K562 (cell line): ENCODE results near the gene HBP1. TPM values are rescaled to one million over a fixed set of nuclear protein-coding genes. Genes with fewer than 3 reads are reported as not detected.
A peak's percentile ranks its signal among the peaks of the same experiment; 100 is the strongest.

Experiments used
- BCL6 ChIP-seq: fragments of 250-450 bp; sonication (Bioruptor Pico); IDR thresholded peaks from 2 replicates; pipeline ENCODE4 v1.4.0; 2020
- BHLHE40 ChIP-seq: IDR thresholded peaks from 2 replicates; pipeline ENCODE4 v1.6.1; 2011; ENCODE audit warnings: low read length, improper control_type of control experiment
- GABPA ChIP-seq: fragments of 200-800 bp; sonication (Bioruptor generic); conservative IDR thresholded peaks from 2 replicates; pipeline ENCODE4 v1.6.1; 2016; ENCODE audit warnings: low read depth, missing genetic modification characterization, missing compliant biosample characterization
- HNRNPK ChIP-seq: fragments of 200-400 bp; formaldehyde crosslinking; IDR thresholded peaks from one replicate; pipeline ENCODE4 v1.6.1; 2018; ENCODE audit warnings: mild to moderate bottlenecking, low read depth, low read length; ENCODE audit not compliant: poor library complexity, severe bottlenecking
- JUN ChIP-seq, 2 experiments: sonication (generic) in 1 of 2; formaldehyde crosslinking in 1 of 2; IDR thresholded peaks; 2 replicates each; pipeline versions ENCODE4 v1.6.1 to v1.8.0; 2012 to 2022; ENCODE audit warnings: borderline replicate concordance in 2 of 2, mild to moderate bottlenecking in 2 of 2, improper control_type of control experiment in 1 of 2, low read depth in 1 of 2, low read length in 1 of 2, missing genetic modification reagents in 1 of 2
- KLF6 ChIP-seq: fragments of 250-450 bp; sonication (Bioruptor Pico); IDR thresholded peaks from 2 replicates; pipeline ENCODE4 v1.4.0; 2020; ENCODE audit warnings: mild to moderate bottlenecking, moderate library complexity, borderline replicate concordance
- NFIX ChIP-seq: fragments of 250-450 bp; sonication (Bioruptor Pico); IDR thresholded peaks from 2 replicates; pipeline ENCODE4 v1.4.0; 2020; ENCODE audit warnings: low read depth, mild to moderate bottlenecking, moderate library complexity
- NFXL1 ChIP-seq: fragments of 450-650 bp; formaldehyde crosslinking; IDR thresholded peaks from 2 replicates; pipeline ENCODE4 v1.4.0; 2021; ENCODE audit warnings: mild to moderate bottlenecking
- POLR2B ChIP-seq: fragments of 450-650 bp; IDR thresholded peaks from 2 replicates; pipeline ENCODE4 v1.6.1; 2018; ENCODE audit warnings: low read depth; ENCODE audit not compliant: partially characterized antibody
- SAP30 ChIP-seq: fragments of 200-600 bp; sonication (generic); IDR thresholded peaks from 2 replicates; pipeline ENCODE4 v1.6.1; 2012; ENCODE audit warnings: borderline replicate concordance, low read depth, mild to moderate bottlenecking, moderate library complexity, low read length, control low read depth, inconsistent platforms; ENCODE audit not compliant: insufficient read depth, poor library complexity, severe bottlenecking
- SMAD2 ChIP-seq: fragments of 150-350 bp; IDR thresholded peaks from 2 replicates; pipeline ENCODE4 v1.6.1; 2014; ENCODE audit warnings: low read depth, mild to moderate bottlenecking, low read length
- SNIP1 ChIP-seq: fragments of 450-650 bp; IDR thresholded peaks from 2 replicates; pipeline ENCODE4 v1.7.1; 2017; ENCODE audit warnings: low read depth, mild to moderate bottlenecking
- SP2 ChIP-seq: IDR thresholded peaks from 2 replicates; pipeline ENCODE4 v1.6.1; 2011; ENCODE audit warnings: mild to moderate bottlenecking, low read depth, low read length, moderate library complexity; ENCODE audit not compliant: poor library complexity, severe bottlenecking; ENCODE audit errors: extremely low read depth
- SRSF9 ChIP-seq: fragments of 200-400 bp; formaldehyde crosslinking; IDR thresholded peaks from 2 replicates; pipeline ENCODE4 v1.6.1; 2017; ENCODE audit warnings: low read depth, low read length, borderline replicate concordance
- TFAM ChIP-seq: fragments of 250-450 bp; sonication (Bioruptor Pico); conservative IDR thresholded peaks from 2 replicates; pipeline ENCODE4 v1.5.0; 2021; ENCODE audit warnings: mild to moderate bottlenecking, moderate library complexity
- TOE1 ChIP-seq, 2 experiments: fragments of 450-650 bp in 1 of 2; sonication (generic) in 1 of 2; formaldehyde crosslinking in 1 of 2; IDR thresholded peaks; 2 replicates each; pipeline versions ENCODE4 v1.7.1 to v1.8.0; 2016 to 2022; ENCODE audit warnings: borderline replicate concordance in 2 of 2, mild to moderate bottlenecking in 2 of 2, antibody characterized with exemption in 1 of 2, inconsistent platforms in 1 of 2, low read depth in 1 of 2, missing genetic modification reagents in 1 of 2, moderate library complexity in 1 of 2
- polyA plus RNA-seq, 8 experiments: library from polyadenylated mRNA; depleted of rRNA in 4 of 8; stranded (reverse) in 5 of 8; unstranded in 3 of 8; fragments of >200 nt; fragmentation: Nextera tagmentation in 2 of 8; fragmentation: Illumina TruSeq in 1 of 8; extraction: Ambion mirVana in 2 of 8; extraction: Trizol in 1 of 8; gene quantifications; 2 replicates each; pipeline versions ENCODE4 v1.2.1 to v1.2.3, GENCODE V29; 2011 to 2014; ENCODE audit warnings: inconsistent platforms in 1 of 8, missing spikeins in 1 of 8
- total RNA-seq, 7 experiments: library from RNA; depleted of rRNA in 6 of 7; stranded (reverse); fragments of >200 nt in 6 of 7; fragmentation: Illumina TruSeq in 2 of 7; extraction: Trizol in 2 of 7; gene quantifications; 2 replicates each; pipeline versions ENCODE4 v1.2.1 to v1.2.3, GENCODE V29; 2011 to 2021; ENCODE audit warnings: low replicate concordance in 1 of 7
- TF ChIP-seq, protein P1 (sequence below): fragments of 250-450 bp; sonication (Bioruptor Pico); IDR thresholded peaks from 2 replicates; pipeline ENCODE4 v1.4.0; 2020
- TF ChIP-seq, protein P2 (sequence below), 2 experiments: IDR thresholded peaks in 1 of 2; conservative IDR thresholded peaks in 1 of 2; 2 replicates each; pipeline ENCODE4 v1.6.1; 2016; ENCODE audit warnings: low read depth in 2 of 2, mild to moderate bottlenecking in 1 of 2, missing compliant biosample characterization in 1 of 2, missing genetic modification characterization in 1 of 2, moderate library complexity in 1 of 2

The HBP1 gene
- total and polyA plus RNA-seq, 9 of the 15 experiments (the other 6 are each of a cell fraction or from before 2014, with no cell fraction given): 18.7 to 59.9 (median 27.0) TPM

DNA sequence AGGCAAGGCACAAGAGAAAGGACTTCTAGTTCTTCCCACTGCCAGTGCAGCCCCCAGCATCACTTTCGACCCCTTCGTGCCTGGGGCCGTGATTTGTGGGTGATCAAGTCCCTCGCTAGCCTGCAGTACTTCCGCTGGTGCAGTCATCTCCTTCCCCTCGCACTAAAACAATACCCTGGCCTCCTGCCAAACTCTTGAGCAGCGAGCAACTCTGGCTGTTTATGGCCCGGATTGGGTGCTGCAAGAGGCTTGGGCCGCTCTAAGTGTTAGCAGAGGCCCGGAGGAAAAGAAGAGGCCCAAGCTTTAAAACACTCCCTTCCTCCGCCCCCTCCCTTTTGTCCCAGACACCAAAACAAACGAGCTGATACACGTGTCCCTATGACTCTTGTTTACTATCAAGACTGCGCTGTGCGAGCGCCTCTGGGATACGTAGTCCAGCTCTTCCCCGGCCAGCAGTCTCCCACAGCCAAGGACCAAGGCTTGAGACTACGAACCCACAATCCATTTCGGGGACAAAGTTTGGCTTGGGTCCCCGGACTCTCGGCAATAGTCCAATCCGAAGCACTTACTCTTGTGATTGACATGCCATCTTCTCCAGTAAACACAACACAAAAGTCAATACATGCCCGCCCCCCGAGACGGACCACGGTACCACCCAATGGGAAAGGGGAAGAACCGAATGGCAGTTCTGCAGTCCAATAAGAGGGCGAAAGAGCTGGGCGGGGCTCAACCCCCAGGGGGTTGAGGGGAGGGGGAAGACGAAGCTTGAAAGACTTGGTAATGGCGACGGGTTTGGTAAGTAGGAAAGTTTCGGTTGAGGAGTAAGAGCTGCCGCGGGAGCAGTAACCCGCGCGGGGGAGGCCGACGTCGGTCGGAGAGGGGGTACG lies at the start of gene HBP1 (continued):
- 0 out of 2 replicates have a peak, but pooled peaks have one; percentile 11 for TF ChIP-seq TOE1 (IDR thresholded peaks at IDR 0.05; ENCODE audit: borderline replicate concordance)
- TF ChIP-seq TOE1 (CRISPR knock-in tag; IDR thresholded peaks at IDR 0.05; ENCODE audit: borderline replicate concordance, low read depth): no peak
- TF ChIP-seq GABPA (tag): peak; percentile 83
- TF ChIP-seq, protein P1, sequence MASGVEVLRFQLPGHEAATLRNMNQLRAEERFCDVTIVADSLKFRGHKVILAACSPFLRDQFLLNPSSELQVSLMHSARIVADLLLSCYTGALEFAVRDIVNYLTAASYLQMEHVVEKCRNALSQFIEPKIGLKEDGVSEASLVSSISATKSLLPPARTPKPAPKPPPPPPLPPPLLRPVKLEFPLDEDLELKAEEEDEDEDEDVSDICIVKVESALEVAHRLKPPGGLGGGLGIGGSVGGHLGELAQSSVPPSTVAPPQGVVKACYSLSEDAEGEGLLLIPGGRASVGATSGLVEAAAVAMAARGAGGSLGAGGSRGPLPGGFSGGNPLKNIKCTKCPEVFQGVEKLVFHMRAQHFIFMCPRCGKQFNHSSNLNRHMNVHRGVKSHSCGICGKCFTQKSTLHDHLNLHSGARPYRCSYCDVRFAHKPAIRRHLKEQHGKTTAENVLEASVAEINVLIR: peak; percentile 76
- no peak for TF ChIP-seq NFXL1 (CRISPR knock-in tag)
- peak; percentile 76; the same call in 1 of the 2 replicates for TF ChIP-seq NFIX (CRISPR knock-in tag)
- peak; percentile 88 for TF ChIP-seq POLR2B
- TF ChIP-seq SP2: peak; percentile 98
- no peak for TF ChIP-seq SNIP1
- TF ChIP-seq KLF6 (CRISPR knock-in tag): no peak
- no peak for TF ChIP-seq BCL6 (CRISPR knock-in tag)
- TF ChIP-seq BHLHE40: peak; percentile 84
- TF ChIP-seq, protein P2, sequence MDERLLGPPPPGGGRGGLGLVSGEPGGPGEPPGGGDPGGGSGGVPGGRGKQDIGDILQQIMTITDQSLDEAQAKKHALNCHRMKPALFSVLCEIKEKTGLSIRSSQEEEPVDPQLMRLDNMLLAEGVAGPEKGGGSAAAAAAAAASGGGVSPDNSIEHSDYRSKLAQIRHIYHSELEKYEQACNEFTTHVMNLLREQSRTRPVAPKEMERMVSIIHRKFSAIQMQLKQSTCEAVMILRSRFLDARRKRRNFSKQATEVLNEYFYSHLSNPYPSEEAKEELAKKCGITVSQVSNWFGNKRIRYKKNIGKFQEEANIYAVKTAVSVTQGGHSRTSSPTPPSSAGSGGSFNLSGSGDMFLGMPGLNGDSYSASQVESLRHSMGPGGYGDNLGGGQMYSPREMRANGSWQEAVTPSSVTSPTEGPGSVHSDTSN (CRISPR knock-in tag; IDR thresholded peaks at IDR 0.05; ENCODE audit: low read depth): peak; percentile 100
- TF ChIP-seq, protein P2 (tag; conservative IDR thresholded peaks at IDR 0.05; ENCODE audit: low read depth): peak; percentile 100
- no peak for TF ChIP-seq TFAM (CRISPR knock-in tag)
- peak; percentile 98 for TF ChIP-seq SAP30
- no peak for TF ChIP-seq SMAD2
- TF ChIP-seq JUN (IDR thresholded peaks at IDR 0.05; ENCODE audit: borderline replicate concordance, low read depth, low read length): peak; percentile 81; the same call in 1 of the 2 replicates
- TF ChIP-seq JUN (CRISPR knock-in tag; IDR thresholded peaks at IDR 0.05; ENCODE audit: borderline replicate concordance): no peak; the same call in 1 of the 2 replicates
- TF ChIP-seq HNRNPK: no peak
- TF ChIP-seq SRSF9: no peak
- TF ChIP-seq, all 486 proteins: peak for 173
